WTC11 (cell line): ENCODE results near the gene TMC6.

ENCODE experiments used
- CTCF ChIP-seq: fragments of 200-600 bp; IDR thresholded peaks from 2 replicates; pipeline ENCODE4 v1.8.0; 2022; ENCODE audit warnings: antibody characterized with exemption
- TF ChIP-seq, protein P1 (sequence below): sonication (generic); formaldehyde crosslinking; IDR thresholded peaks from 2 replicates; pipeline ENCODE4 v1.8.1; 2023; ENCODE audit warnings: mild to moderate bottlenecking, missing genetic modification reagents, moderate library complexity

DNA sequence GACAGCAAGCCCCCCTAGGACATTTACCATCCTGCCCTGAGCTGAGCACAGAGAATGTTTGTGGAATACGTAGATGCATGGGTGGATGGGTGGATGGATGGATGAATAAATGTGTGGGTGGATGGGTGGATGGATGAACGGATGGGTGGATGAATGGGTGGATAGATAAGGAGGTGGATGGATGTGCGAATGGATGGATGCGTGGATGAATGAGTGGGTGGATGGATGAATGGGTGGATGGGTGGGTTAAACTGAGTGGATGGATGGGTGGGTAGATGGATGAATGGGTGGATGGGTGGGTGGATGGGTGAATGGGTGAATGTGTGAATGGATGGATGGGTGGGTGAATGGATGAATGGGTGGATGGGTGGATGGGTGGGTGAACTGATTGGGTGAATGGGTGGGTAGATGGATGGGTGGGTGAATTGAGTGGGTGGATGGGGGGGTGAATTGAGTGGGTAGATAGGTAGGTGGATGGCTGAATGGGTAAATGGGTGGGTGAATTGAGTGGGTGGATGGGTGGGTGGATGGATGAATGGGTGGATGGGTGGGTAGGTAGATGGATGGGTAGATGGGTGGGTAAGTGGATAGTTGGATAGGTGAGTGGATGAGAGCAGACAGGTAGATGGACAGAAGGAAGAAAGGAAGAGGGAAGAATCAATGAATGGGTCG, 5.2 kb downstream of the TMC6 start:
- TF ChIP-seq, protein P1, sequence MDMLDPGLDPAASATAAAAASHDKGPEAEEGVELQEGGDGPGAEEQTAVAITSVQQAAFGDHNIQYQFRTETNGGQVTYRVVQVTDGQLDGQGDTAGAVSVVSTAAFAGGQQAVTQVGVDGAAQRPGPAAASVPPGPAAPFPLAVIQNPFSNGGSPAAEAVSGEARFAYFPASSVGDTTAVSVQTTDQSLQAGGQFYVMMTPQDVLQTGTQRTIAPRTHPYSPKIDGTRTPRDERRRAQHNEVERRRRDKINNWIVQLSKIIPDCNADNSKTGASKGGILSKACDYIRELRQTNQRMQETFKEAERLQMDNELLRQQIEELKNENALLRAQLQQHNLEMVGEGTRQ (CRISPR knock-in tag), result no peak
- TF ChIP-seq CTCF, result no peak
